Ascending aorta (tissue), 2 donors: ENCODE results near the gene AQP2. TPM values are rescaled to one million over a fixed set of nuclear protein-coding genes. Genes with fewer than 3 reads are reported as not detected.

Source experiments
- DNase-seq, 2 donors: peaks; one replicate each; pipeline ENCODE4 v3.0.0-alpha.2; 2019; ENCODE audit warnings: low spot score in 2 of 2
- H3K27ac ChIP-seq, 2 donors: fragments of 200-600 bp; sonication (generic); one replicate each; pipeline ENCODE4 v1.5.1; 2016 to 2017; ENCODE audit warnings: mild to moderate bottlenecking in 1 of 2
- H3K27me3 ChIP-seq: fragments of 200-600 bp; sonication (generic); one replicate; pipeline ENCODE4 v1.5.1; 2017
- H3K36me3 ChIP-seq, 2 donors: fragments of 200-600 bp; sonication (generic); one replicate each; pipeline ENCODE4 v1.5.1; 2016
- H3K4me1 ChIP-seq, 2 donors: fragments of 200-600 bp; sonication (generic); one replicate each; pipeline ENCODE4 v1.5.1; 2016 to 2017; ENCODE audit warnings: mild to moderate bottlenecking in 1 of 2
- H3K4me3 ChIP-seq, 2 donors: fragments of 200-600 bp; sonication (generic); one replicate each; pipeline ENCODE4 v1.5.1; 2016 to 2017; ENCODE audit warnings: mild to moderate bottlenecking in 1 of 2
- H3K9me3 ChIP-seq, 2 donors: fragments of 200-600 bp; sonication (generic); one replicate each; pipeline ENCODE4 v1.5.1; 2016
- CTCF ChIP-seq, 3 experiments: fragments of 200-600 bp in 2 of 3; fragments of 450-650 bp in 1 of 3; sonication (generic) in 2 of 3; IDR thresholded peaks; one replicate each; pipeline ENCODE4 v1.5.1; 2016 to 2019; ENCODE audit warnings: antibody characterized with exemption in 3 of 3, mild to moderate bottlenecking in 1 of 3, moderate library complexity in 1 of 3
- intact Hi-C: fragments of 100-400 bp; cut with DNase I; formaldehyde crosslinking; loops from one replicate; pipeline ENCODE4 v1.15.1; 2023
- total RNA-seq: library from RNA; depleted of rRNA; stranded (reverse); fragments of >200 nt; gene quantifications from one replicate; pipeline ENCODE4 v1.1.0, GENCODE V29; 2016

Gene AQP2
- total RNA-seq, 1 donor from 2014 or later = not detected

- intact Hi-C loops = loop anchor here (10.0 kb wide), 1 partner anchor 203 kb away; the partner anchor contains the start of gene CERS5
- no peak overlapping the region for H3K4me3 ChIP-seq
Observed at GRCh38 chr12:49961993-49962764, 11.6 kb downstream of the AQP2 start.

GRCh38 chr12:49962861-49963765 is 12.6 kb downstream of the AQP2 start:
- Histone ChIP-seq H3K27ac (no peak overlapping the region), H3K27me3 (no peaks in the 10 kb centered on the region), H3K36me3 (no peaks in the 10 kb centered on the region), H3K4me3 (no peak overlapping the region), H3K9me3 (no peaks in the 10 kb centered on the region), H3K4me1 (peaks cover 0 to 27% of the 10 kb centered on the region in 2 donors)
- TF ChIP-seq CTCF (IDR thresholded peaks at IDR 0.05) = no peak
- intact Hi-C loops = loop anchor here (10.0 kb wide), 1 partner anchor 202 kb away; the partner anchor contains the start of gene CERS5
- peak in 1 of 2 donors; percentile 79 for DNase-seq

More at GRCh38 chr12:49961993-49962764, 11.6 kb downstream of the AQP2 start:
- Histone ChIP-seq H3K4me1 (peaks cover 0 to 20% of the 10 kb centered on the region in 2 donors), H3K36me3 (no peaks in the 10 kb centered on the region), H3K9me3 (no peaks in the 10 kb centered on the region), H3K27ac (no peak overlapping the region), H3K27me3 (no peaks in the 10 kb centered on the region)
- DNase-seq = no peak
- TF ChIP-seq CTCF (IDR thresholded peaks at IDR 0.05) = no peak

GRCh38 chr12:49963976-49964815 is 13.7 kb downstream of the AQP2 start:
- TF ChIP-seq CTCF (IDR thresholded peaks at IDR 0.05) = no peak
- Histone ChIP-seq H3K4me3 (no peak overlapping the region), H3K9me3 (no peaks in the 10 kb centered on the region), H3K27me3 (no peaks in the 10 kb centered on the region), H3K27ac (no peak overlapping the region), H3K36me3 (no peaks in the 10 kb centered on the region), H3K4me1 (peaks cover 0 to 27% of the 10 kb centered on the region in 2 donors)
- DNase-seq = no peak
- intact Hi-C loops = loop anchor here (2.0 to 10.0 kb wide), 2 partner anchors 97 to 201 kb away; partner anchors contain the start of gene CERS5

- Histone ChIP-seq H3K4me3 (no peak overlapping the region), H3K27me3 (no peaks in the 10 kb centered on the region), H3K9me3 (no peaks in the 10 kb centered on the region), H3K27ac (no peak overlapping the region), H3K36me3 (no peaks in the 10 kb centered on the region), H3K4me1 (peaks cover 0 to 23% of the 10 kb centered on the region in 2 donors)
- intact Hi-C loops = loop anchor here (2.0 to 10.0 kb wide), 2 partner anchors 98 to 200 kb away; partner anchors contain the start of gene CERS5
- no peak for DNase-seq
- no peak for TF ChIP-seq CTCF (IDR thresholded peaks at IDR 0.05)
Observed at GRCh38 chr12:49964849-49965624, 14.5 kb downstream of the AQP2 start.
